ENCODE results near the gene CHST5.
A peak's percentile ranks its signal among the peaks of the same experiment; 100 is the strongest.
"Not testable (repeated sequence)": the region's sequence is repeated elsewhere in the genome, so short reads cannot be mapped to it uniquely, and the experiment has no call there.

Gene CHST5

DNA sequence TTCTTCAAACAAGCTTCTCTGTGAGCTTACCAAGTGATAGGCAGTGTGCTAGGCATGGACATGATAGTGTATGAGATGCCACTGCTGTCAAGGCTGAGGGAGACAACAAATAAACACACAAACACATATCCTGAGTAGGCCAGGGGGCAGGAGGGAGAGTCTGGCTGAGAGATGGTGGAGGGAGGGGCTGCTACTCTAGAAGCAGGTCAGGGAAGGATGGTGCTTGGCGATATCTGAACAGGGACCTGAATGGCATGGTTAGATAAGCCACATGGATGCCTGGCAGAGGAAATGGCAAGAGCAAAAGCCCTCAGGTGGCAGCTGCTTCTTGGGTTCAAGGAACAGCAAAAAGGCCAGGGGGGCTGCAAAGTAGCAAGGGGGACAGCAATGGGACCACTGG lies 32.1 kb downstream of the CHST5 start:
- DNase-seq = no peak

DNA sequence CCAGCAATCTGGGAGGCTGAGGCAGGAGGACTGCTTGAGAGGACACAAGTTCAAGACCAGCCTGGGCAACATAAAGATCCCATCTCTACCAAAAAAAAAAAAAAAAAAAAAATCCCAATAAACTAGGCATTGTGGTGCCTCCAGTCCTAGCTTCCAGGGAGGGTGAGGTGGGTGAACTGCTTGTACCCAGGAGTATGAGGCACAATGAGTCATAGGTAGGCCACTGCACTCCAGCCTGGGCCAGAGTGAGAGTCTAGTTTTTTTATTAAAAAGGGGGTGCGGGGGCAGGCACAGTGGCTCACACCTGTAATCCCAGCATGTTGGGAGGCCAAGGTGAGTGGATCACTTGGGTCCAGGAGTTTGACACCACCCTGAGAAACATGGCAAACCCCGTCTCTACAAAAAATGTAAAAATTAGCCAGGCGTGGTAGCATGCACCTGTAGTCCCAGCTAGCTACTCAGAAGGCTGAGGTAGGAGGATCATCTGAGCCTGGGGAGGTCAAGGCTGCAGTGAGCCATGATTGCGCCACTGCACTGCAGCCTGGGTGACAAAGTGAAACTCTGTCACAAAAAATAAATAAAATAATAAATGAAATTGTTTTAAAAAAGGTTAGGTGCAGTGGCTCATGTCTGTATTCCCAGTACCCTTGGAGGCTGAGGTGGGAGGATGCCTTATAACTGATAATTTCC lies 32.8 kb downstream of the CHST5 start:
- no peak for DNase-seq

DNA sequence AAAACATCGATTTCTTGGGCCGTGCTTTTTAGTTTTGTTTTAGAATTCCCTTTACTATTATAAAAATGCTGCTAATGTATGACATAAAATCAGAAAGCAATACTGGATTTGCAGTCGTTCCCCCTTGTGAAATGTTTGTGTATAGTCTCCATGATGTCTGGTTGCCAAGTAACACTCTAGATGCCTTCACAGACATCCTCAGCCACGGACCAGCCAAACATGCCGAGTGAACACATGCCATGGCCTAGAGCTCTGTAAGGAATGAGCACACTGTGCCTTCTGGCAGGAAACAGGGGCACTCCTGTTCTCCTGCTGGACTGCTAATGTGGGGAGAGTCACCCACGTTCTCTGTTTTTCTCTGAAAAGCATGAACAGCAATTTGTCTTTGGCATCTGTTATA lies 34.1 kb downstream of the CHST5 start:
- DNase-seq = not testable (repeated sequence)

DNA sequence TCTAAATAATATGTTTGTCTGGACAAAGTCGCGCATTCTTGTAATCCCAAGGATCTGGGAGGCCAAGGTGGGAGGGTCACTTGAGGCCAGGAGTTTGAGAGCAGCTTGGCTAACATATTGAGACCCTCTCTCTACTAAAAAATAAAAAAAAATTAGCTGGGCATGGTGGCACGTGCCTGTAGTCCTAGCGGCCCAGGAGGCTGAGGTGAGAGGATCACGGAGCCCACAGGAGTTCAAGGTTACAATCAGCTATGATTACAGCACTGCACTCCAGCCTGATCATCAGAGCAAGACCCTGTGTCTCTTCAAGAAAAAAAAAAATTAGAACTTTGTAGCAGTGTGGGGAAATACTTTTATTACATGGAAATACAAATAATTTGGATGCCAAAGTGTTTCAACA lies 34.5 kb downstream of the CHST5 start:
- no peak for DNase-seq

DNA sequence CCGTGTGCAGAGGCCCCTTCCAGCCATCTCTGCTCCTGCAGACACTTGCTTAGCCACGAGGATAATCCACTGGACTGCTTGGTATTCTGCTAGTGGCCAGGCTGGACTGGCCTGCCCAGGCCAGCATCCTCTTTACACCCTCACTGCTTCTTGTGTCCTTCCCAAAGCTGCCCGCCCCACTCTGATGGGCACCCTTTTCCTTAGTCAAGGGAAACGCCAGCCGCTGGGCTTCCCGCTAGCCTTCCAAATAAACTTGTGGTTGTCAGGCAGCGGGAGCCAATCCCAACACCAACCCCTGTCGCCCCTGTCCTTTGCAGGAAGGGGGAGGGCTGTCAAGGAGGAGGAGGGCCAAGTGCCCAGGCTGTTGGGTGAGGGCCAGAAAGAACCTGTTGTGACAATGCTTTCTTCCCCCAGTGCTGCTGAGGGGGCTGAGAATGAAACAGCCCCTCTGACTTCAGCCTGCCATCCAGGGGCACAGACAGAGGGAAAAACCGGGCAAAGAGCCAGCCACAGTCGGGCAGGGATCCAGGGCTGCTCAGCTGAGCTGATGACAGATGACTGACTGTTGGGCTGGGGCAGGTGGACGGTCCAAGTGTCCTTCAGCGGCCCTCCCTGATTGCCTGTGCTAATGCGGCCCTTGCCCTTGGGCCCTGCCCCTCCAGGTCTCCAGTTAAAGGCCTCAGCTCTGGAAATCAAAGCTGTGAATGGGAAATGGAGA lies 37.1 kb downstream of the CHST5 start:
- not testable (repeated sequence) for DNase-seq

DNA sequence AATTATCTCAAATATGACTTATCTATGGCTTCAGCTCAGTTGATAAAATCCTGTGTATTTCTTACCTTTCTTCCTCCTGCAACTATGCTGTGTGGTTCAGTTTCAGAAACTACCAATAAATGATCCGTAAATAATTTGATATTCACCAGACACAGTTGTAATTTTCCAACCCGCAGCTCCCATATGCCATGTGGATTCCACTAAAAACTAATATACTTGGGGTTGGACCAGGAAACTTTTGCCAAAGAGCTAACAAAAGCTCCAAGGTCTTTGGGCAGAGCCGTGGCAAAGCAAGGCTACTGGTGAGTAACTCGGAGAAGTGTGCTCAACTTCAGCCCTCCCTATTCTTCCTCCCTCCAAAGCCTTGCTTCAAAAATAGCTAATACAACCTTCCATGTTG lies 38.4 kb downstream of the CHST5 start:
- no peak for DNase-seq

DNA sequence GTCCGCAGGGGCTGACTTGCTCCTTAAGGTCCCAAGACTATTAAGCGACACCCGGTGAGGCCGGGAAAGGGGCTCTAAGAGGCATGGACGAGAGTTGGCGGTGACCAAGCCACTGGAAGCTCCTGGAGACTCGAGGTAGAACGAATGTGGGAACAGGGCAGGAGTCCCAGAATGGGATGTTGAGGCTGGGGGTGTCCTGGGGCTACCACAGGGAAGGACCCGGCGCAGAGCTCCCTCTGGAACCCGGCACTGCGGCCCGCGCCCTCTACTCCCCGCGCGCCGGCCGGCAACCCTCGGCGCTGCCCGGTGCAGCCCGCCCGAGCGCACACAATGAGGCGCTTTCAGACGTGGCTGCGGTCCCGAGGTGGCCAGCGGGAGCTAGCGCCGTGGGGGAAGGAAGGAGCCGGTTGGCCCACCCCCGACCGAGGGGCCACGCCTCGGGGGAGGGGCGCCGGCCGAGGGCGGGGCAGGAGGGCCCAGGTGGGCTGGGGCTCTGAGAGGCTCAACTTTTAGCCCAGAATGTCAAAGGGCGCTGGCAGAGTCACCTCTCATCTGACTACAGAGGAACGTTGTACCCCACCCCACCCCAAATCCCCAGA lies 40.7 kb downstream of the CHST5 start, which contains the start of gene CHST6:
Gene CHST6 (minus strand): TSS at position 366 of the 599 bp plus-strand sequence. CDS start 15,613 bp downstream, outside the sequence.
- DNase-seq = peak; percentile 10 to 31

DNA sequence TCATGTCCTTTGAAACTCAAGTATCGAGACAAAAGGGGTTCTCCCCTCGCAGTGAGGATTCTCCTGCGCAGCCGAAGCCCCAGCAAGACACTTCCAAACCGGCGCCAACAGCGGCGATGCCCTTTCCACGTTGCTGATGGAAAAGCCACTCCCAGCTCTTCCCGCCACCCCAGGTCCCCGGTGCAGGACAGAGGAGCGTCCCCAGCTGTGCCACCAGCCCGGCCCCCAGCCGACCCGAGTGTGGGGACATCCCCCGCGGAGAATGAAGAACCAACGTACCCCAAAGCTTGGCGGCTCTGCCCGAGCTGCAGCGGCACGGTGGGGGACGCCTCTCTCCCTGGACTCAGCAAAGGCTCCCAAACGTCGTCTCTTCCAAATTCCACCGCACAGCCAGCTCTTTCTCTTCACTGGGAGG lies 41.2 kb downstream of the CHST5 start:
- DNase-seq = no peak

DNA sequence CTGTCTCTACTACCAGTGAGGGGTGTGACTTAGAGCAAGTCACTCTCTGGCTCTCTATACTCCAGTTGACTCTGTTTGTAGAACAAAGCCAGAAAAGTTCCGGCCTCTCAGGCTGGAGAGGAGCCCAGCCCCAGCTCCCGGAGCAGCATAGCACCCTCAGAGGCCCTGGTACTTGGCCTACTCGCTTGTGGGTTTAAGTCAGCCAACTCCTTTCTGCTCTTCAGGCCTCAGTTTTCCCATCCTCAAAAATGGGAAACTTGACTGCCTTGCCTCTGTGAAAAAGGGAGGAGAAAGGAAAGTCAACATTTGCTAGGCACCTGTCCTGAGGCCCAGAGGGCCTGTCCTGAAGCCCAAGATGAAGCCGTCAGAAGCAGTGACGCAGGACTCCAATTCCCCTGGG lies 41.7 kb downstream of the CHST5 start:
- no peak for DNase-seq

DNA sequence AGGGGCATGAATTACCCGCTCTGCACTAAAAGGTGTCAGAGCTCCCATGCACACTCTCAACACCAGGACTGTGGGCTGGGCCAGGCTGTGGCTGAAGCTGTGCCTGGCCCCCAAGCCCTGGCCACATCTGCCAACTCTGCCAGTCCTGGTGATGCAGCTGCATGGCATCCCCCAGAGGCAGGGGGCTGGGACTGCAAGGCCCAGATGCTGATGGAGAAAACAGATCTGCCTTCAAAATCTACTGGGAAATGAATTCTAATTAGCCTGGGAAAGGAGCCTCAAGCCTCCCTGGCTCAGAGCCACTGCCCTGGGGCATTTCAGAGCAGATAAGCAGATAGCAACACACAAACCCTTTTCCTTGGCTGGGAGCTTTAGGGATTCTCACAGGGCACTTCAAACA lies 44.0 kb downstream of the CHST5 start:
- DNase-seq = no peak

DNA sequence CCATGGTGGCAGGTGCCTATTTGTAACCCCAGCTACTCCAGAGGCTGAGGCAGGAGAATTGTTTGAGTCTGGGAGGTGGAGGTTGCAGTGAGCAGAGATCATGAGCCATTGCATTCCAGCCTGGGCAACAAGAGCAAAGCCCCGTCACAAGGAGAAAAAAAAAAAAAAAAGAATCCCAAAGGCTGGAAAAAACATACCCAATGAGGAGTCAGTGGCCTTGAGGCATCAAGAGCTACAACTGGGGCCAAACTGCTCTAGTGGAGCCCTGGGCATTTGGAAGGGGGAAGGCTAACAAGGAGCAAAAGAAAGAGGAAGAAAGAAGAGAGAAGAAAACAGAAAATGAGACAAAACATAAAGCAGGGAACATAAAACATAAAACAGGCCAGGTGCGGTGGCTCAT lies 47.6 kb downstream of the CHST5 start:
- DNase-seq = no peak

DNA sequence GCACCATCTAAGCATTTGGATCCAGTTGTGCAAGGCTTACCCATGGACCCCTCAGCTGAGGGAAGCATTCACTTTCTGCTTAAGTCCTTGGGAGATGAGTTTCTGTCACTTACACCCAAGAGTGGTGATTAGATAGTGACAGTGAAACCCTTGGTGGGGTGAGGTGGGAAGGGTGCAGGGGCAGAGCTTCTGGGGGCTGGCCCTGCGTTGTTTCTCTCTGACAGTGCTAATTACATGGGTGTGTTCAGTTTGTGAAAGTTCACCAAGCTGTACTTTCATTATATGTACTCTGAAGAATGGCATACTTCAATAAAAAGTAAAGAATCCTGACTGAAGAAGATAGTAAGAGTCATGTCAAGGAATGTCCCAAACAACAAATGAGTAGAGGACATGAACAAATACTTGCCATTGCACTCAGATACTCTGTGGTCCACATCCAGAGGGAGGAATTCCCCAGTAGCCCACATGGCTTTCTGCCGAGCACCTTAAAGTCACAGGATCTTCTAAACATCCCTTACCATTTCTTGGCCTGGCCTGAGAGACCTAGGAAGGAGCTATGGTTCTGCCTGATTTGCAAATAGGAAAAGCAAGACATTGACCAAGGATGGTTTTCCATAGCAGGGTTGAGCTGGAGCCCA lies 49.1 kb downstream of the CHST5 start:
- no peak for DNase-seq

DNA sequence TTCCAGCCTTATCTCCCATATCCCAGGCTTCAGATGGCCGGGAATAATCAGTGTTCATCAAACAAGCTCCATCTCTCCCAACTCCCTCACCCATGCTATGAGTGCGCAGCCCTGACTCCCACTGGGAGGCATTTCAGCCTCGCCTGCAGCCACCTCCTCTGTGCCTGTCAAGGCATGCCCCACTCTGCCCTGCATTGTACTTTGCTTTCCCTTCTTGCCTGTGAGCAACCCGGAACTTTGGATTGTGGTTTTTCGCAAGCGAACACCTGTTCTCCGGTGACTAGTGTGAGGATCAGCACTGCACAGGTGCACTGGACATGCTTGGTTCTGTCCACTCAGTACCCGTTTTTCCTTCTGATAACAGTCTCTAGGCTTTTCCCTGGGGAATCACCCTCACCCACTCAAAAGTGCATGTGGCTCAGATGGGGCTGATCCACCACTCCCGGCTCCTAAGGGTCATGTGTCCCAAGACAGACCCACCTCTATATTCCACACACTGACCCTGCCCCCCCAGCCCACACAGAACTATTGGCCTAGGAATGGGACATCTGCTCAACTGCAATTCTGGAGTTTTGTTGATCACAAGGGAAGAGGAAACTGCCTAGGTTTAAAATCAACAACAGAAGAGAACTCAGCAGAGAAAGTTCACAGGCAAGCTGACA lies 49.8 kb downstream of the CHST5 start:
- no peak for DNase-seq

DNA sequence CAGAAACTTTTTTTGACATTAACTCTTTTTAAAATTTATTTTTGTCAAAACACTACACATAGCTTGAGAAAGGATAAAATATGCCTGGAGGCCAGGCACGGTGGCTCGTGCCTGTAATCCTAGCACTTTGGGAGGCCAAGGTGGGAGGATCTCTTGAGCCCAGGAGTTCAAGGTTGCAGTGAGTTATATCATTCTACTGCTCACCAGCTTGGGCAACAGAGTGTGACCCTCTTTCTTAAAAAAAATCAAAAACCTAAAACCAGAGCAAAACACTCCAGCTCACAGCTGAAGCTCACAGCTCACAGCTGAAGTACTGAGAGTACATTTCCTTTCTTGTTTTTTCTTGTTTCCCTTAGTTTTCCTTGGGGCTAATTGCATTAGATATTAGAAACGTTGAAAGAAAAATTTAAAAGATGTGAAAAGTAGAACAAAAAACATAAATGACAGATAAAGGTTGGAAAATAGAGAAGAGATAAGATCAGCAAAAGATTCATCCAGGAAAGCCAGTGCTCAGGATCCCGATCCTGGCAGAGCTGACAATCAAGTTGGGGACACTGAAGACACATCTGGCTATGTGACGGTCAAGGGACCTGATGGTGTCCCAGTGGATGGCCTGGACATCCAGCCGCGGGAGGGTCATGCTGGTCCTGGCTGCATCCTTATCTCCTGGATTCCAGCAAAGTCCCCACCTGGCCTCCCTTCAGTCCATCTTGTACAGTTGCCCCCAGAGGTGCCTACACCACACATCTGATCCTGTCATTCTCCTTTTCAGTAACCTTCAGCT lies 50.5 kb downstream of the CHST5 start:
- DNase-seq = no peak

DNA sequence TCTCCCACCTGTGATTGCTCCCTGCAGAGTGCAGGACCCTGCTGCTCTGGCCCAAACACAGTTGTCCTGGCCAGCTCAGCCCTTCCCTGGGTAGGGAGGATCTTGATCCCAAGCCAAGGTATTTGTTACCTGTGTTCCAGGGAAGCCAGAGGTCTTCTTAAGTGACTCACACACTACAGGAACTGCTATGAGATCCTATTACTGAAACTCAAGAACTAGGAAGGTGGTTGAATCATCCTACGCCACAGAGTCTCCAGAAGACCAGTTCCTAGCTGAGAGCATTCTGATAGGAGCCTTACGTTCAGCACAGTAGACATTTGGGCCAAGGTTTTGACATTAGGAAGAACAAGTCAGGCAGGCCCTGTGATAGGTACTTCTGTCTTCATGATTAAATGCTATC lies 52.7 kb downstream of the CHST5 start:
- DNase-seq = no peak

DNA sequence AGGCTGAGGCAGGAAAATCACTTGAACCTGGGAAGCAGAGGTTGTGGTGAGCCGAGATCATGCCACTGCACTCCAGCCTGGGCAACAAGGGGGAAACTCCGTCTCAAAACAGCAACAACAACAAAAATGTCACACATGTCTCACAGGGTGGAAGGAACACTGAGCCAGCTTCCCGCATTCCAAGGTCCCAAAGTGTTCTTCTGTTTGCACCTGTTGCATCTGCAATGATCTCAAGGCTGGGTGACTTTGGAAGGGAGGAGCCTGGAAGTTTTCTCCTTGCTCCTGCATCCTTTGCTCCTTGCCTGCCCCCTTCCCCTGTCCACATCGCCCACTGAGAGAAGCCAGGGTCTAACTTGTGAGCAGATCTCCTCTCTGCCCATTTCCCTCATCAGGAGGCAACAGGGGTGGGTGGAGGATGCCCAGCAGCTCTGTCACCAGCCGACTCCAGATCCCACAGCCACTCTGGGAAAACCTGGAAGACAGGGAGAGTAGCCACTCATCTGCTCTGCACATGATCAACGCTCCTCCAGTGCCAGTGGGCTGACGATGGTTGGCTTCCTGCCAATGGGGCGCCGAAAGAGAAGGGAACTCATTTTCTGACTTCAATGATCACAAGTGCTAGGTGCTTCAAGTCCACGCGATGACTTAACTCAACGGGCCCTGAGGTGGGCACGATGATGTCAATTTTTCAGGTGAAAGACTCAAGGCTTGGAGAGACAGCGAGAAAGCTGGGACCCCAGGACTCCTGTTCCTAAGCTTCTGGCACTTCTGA lies 53.3 kb downstream of the CHST5 start:
- DNase-seq = no peak

DNA sequence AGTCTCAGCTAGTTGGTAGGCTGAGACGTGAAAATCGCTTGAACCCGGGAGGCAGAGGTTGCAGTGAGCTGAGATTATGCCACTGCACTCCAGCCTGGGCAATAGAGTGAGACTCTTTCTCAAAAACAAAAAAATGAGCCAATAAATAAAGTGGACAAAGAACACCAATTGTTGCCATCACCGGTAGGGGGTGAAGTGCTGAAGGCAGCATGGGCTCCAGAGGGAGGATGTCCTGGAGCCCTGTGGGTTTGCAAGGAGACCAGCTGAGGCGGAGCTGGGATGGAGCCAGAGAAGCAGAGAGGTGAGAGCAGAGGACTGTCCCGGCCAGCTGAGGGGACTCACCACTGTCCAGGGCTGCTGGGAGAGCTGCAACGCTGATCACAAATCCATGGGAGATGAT lies 54.4 kb downstream of the CHST5 start:
- DNase-seq = no peak

DNA sequence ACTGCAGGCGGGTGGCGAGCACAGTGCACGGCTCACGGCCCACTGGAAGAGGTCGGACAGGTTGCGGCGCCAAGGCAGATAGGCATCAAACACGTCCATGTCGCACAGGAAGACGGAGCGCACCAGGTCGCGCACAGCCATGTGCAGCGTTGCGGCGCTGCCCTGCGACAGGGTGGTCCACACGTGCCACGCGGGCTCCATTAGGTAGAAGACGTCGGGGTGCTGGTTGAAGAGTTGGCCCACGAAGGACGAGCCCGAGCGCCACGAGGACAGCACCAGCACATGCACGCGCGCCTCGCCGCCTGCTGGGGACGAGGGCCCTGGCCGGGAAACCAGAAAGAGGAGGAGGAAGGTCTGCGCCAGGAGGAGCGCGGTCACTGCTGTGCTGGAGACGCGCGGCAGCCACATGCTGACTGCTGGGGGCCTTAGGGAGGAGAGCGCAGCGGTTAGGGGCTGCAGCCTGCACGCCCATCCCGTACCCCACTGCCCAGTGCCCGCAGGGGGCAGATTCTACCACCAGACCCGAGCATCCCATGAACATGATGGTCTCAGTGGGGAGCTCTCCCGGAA lies 56.4 kb downstream of the CHST5 start:
- no peak for DNase-seq

All from CD4-positive, alpha-beta T cell treated with Interleukin-1 beta for 1 hour (primary cell).